ENCODE data around the gene ZGRF1. TPM values are rescaled to one million over a fixed set of nuclear protein-coding genes. Genes with fewer than 3 reads are reported as not detected.

Gene ZGRF1
- total and polyA plus RNA-seq, 9 of the 15 experiments (the other 6 are each of a cell fraction or from before 2014, with no cell fraction given), result 8.8 to 35.2 (median 22.0) TPM

DNA sequence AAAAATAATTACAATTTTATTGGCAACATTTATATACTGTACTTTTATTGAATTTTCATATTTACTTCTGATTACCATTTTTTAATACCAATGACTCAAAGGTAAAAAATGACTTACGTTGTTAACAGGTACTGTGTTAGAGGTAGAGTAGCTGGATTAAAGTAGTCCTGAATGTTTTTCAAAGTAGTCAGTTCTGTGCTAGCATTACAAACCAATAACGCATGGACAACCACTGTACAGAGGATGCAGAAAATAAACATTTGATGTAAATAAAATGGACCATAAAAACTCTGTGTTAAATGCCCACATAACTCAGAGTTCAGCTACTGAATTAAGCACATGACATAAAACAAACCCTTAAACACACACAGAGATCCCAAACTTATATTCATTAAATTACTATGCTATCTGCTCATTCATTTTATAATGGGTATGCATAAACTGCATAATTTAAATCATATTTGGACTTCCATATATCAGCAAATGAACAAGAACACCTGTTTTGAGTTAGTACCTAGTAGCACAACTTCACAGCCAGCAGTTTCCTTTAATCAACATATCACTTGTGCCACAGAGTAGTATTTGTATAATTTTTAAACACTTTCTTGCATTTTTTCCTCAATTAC is 74.3 kb downstream of the ZGRF1 start:
- intact Hi-C loops (cut with micrococcal nuclease), result no loop called here

More for the DNA sequence above, 74.3 kb downstream of the ZGRF1 start:
- Histone ChIP-seq H4K20me1 (replicated peaks; ENCODE audit: control insufficient read depth, insufficient read depth, low read length) (no peaks in the 10 kb centered on the region), H3K9me3 (replicated peaks; ENCODE audit: control insufficient read depth, insufficient read depth, low read depth, low read length) (no peaks in the 10 kb centered on the region), H3K4me3 (no peak overlapping the region), H3K27me3 (ENCODE audit: control insufficient read depth in 2 of 2, insufficient read depth in 2 of 2, low read length in 2 of 2) (no peaks in the 10 kb centered on the region), H3K9me1 (ENCODE audit: control insufficient read depth, insufficient read depth, low read length) (no peaks in the 10 kb centered on the region), H2AFZ (ENCODE audit: low read depth, low read length) (no peak overlapping the region), H3K79me2 (ENCODE audit: control insufficient read depth, insufficient read depth, low read length) (no peaks in the 10 kb centered on the region), H3K27ac (ENCODE audit: extremely low read depth, low read depth, low read length) (no peak overlapping the region), H3K36me3 (ENCODE audit: control insufficient read depth, insufficient read depth, low read length) (peaks cover 22% of the 10 kb centered on the region; the same call in 1 of the 3 replicates), H3K4me1 (replicated peaks in 1 of 2; ENCODE audit: control insufficient read depth in 2 of 2, insufficient read depth in 2 of 2, low read length in 2 of 2) (no peaks in the 10 kb centered on the region), H3K9ac (ENCODE audit: insufficient read depth in 1 of 2, low read depth in 2 of 2, low read length in 2 of 2) (no peak overlapping the region), H3K4me2 (ENCODE audit: insufficient read depth, low read length) (no peak overlapping the region)
- DNase-seq (ENCODE audit: extremely low read depth in 1 of 4, low spot score in 3 of 4), result no peak
- ATAC-seq, result no peak
- CTCF ChIA-PET (ENCODE audit: low intra/inter-chr PET ratio), result no interaction called here
- BruUV-seq (replicated peaks), result no TSS peak
- FAIRE-seq, result peak; percentile 23
- POLR2A ChIA-PET, result no interaction called here
- in situ Hi-C loops (cut with MboI), result no loop called here
- TF ChIP-seq, protein P1, sequence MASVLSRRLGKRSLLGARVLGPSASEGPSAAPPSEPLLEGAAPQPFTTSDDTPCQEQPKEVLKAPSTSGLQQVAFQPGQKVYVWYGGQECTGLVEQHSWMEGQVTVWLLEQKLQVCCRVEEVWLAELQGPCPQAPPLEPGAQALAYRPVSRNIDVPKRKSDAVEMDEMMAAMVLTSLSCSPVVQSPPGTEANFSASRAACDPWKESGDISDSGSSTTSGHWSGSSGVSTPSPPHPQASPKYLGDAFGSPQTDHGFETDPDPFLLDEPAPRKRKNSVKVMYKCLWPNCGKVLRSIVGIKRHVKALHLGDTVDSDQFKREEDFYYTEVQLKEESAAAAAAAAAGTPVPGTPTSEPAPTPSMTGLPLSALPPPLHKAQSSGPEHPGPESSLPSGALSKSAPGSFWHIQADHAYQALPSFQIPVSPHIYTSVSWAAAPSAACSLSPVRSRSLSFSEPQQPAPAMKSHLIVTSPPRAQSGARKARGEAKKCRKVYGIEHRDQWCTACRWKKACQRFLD (CRISPR knock-in tag; IDR thresholded peaks at IDR 0.05), result no peak
- TF ChIP-seq ZNF778 (CRISPR knock-in tag; IDR thresholded peaks at IDR 0.05) (no peak), CHD1 (IDR thresholded peaks at IDR 0.05; ENCODE audit: low read length) (no peak), CSDE1 (IDR thresholded peaks at IDR 0.05) (no peak), WHSC1 (IDR thresholded peaks at IDR 0.05; ENCODE audit: low read length) (no peak), POLR2G (IDR thresholded peaks at IDR 0.05; ENCODE audit: low read depth, low read length) (no peak), CBFA2T3 (IDR thresholded peaks at IDR 0.05) (no peak), ETV5 (CRISPR knock-in tag; IDR thresholded peaks at IDR 0.05; ENCODE audit: low read depth) (no peak), HNRNPK (IDR thresholded peaks at IDR 0.05; ENCODE audit: low read depth, low read length, poor library complexity, severe bottlenecking) (no peak), KDM5B (IDR thresholded peaks at IDR 0.05; ENCODE audit: insufficient replicate concordance, low read depth, low read length) (no peak), GATA2 (CRISPR knock-in tag; IDR thresholded peaks at IDR 0.05) (no peak), CXXC5 (CRISPR knock-in tag; IDR thresholded peaks at IDR 0.05) (no peak), MTF1 (CRISPR knock-in tag; IDR thresholded peaks at IDR 0.05; ENCODE audit: borderline replicate concordance) (no peak), GATAD2B (IDR thresholded peaks at IDR 0.05; ENCODE audit: borderline replicate concordance) (no peak), XRCC4 (IDR thresholded peaks at IDR 0.05; ENCODE audit: extremely low read depth, insufficient read depth, insufficient read length) (no peak), ZNF431 (CRISPR knock-in tag; IDR thresholded peaks at IDR 0.05) (no peak)
- TF ChIP-seq, protein P2, sequence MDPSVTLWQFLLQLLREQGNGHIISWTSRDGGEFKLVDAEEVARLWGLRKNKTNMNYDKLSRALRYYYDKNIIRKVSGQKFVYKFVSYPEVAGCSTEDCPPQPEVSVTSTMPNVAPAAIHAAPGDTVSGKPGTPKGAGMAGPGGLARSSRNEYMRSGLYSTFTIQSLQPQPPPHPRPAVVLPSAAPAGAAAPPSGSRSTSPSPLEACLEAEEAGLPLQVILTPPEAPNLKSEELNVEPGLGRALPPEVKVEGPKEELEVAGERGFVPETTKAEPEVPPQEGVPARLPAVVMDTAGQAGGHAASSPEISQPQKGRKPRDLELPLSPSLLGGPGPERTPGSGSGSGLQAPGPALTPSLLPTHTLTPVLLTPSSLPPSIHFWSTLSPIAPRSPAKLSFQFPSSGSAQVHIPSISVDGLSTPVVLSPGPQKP (CRISPR knock-in tag; IDR thresholded peaks at IDR 0.05), result no peak
- TF ChIP-seq, protein P3, sequence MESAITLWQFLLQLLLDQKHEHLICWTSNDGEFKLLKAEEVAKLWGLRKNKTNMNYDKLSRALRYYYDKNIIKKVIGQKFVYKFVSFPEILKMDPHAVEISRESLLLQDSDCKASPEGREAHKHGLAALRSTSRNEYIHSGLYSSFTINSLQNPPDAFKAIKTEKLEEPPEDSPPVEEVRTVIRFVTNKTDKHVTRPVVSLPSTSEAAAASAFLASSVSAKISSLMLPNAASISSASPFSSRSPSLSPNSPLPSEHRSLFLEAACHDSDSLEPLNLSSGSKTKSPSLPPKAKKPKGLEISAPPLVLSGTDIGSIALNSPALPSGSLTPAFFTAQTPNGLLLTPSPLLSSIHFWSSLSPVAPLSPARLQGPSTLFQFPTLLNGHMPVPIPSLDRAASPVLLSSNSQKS (CRISPR knock-in tag; IDR thresholded peaks at IDR 0.05), result no peak
- 90% methylated on average over 2 of the region's 2 CpGs for WGBS (ENCODE audit: insufficient coverage, low coverage, missing lambda C conversion rate)
